Measurements from ENCODE around the gene CARHSP1.

GRCh38 chr16:8908810-8909468 is 40.1 kb upstream of the CARHSP1 start:
- TF ChIP-seq CTCF (IDR thresholded peaks at IDR 0.05; ENCODE audit: insufficient read depth, low read depth, low read length) (no peak), EZH2 (IDR thresholded peaks at IDR 0.05; ENCODE audit: insufficient read depth, low read length) (no peak)
